IPS-18a (cell line): ENCODE measurements around the gene CLN6.

Source experiments
- H3K27ac ChIP-seq: one replicate; pipeline ENCODE4 v1.5.1; 2013; ENCODE audit warnings: low read length
- H3K27me3 ChIP-seq: one replicate; pipeline ENCODE4 v1.6.1; 2013; ENCODE audit warnings: mild to moderate bottlenecking, low read length; ENCODE audit not compliant: control insufficient read depth, insufficient read depth
- H3K36me3 ChIP-seq: one replicate; pipeline ENCODE4 v1.6.1; 2013; ENCODE audit warnings: low read depth, low read length; ENCODE audit not compliant: control insufficient read depth
- H3K4me1 ChIP-seq: one replicate; pipeline ENCODE4 v1.6.1; 2013; ENCODE audit warnings: low read depth, low read length; ENCODE audit not compliant: control insufficient read depth
- H3K4me3 ChIP-seq: one replicate; pipeline ENCODE4 v1.5.1; 2013; ENCODE audit warnings: low read length
- H3K9ac ChIP-seq: one replicate; pipeline ENCODE4 v1.6.1; 2013; ENCODE audit warnings: mild to moderate bottlenecking, low read length, moderate library complexity
- H3K9me3 ChIP-seq: one replicate; pipeline ENCODE4 v1.6.1; 2013; ENCODE audit warnings: low read depth, low read length; ENCODE audit not compliant: control insufficient read depth

The CLN6 gene

GRCh38 chr15:68192117-68192516 is 37.4 kb downstream of the CLN6 start:
- H3K4me1 ChIP-seq = peaks cover 7% of the 10 kb centered on the region
- H3K4me3 ChIP-seq = no peak overlapping the region
- no peak overlapping the region for H3K9ac ChIP-seq
- H3K36me3 ChIP-seq = peaks cover 29% of the 10 kb centered on the region
- no peaks in the 10 kb centered on the region for H3K27me3 ChIP-seq
- H3K9me3 ChIP-seq = no peaks in the 10 kb centered on the region
- H3K27ac ChIP-seq = no peak overlapping the region

- peak overlapping the region; percentile 1 for H3K9ac ChIP-seq
- no peak overlapping the region for H3K4me3 ChIP-seq
- H3K4me1 ChIP-seq = peaks cover 7% of the 10 kb centered on the region
- H3K9me3 ChIP-seq = no peaks in the 10 kb centered on the region
- no peak overlapping the region for H3K27ac ChIP-seq
- peaks cover 29% of the 10 kb centered on the region for H3K36me3 ChIP-seq
- no peaks in the 10 kb centered on the region for H3K27me3 ChIP-seq
Observed at GRCh38 chr15:68191555-68191954, 38.0 kb downstream of the CLN6 start.

- Histone ChIP-seq H3K4me3 (no peak overlapping the region), H3K27ac (no peak overlapping the region)
Observed at GRCh38 chr15:68190048-68190447, 39.5 kb downstream of the CLN6 start.

GRCh38 chr15:68188647-68189046 is 40.9 kb downstream of the CLN6 start:
- no peak overlapping the region for H3K27ac ChIP-seq
- no peak overlapping the region for H3K9ac ChIP-seq
- peaks cover 43% of the 10 kb centered on the region for H3K36me3 ChIP-seq
- no peaks in the 10 kb centered on the region for H3K9me3 ChIP-seq
- peaks cover 7% of the 10 kb centered on the region for H3K4me1 ChIP-seq
- no peak overlapping the region for H3K4me3 ChIP-seq
- no peaks in the 10 kb centered on the region for H3K27me3 ChIP-seq

More at GRCh38 chr15:68190048-68190447, 39.5 kb downstream of the CLN6 start:
- Histone ChIP-seq H3K4me1 (peaks cover 7% of the 10 kb centered on the region), H3K9ac (no peak overlapping the region), H3K27me3 (no peaks in the 10 kb centered on the region), H3K9me3 (no peaks in the 10 kb centered on the region), H3K36me3 (peaks cover 32% of the 10 kb centered on the region)

DNA sequence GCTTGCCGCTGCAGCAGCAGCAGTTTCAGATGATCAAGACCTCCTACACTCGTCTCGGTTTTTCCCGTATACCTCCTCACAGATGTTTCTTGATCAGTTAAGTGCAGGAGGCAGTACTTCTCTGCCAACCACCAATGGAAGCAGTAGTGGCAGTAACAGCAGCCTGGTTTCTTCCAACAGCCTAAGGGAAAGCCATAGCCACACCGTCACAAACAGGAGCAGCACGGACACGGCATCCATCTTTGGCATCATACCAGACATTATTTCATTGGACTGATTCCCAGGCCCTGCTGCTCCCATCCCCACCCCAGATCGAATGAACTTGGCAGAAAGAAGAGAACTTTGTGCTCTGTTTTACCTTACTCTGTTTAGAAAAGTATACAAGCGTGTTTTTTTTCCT is 42.0 kb downstream of the CLN6 start:
- Histone ChIP-seq H3K27ac (no peak overlapping the region), H3K4me3 (no peak overlapping the region), H3K27me3 (no peaks in the 10 kb centered on the region), H3K9me3 (no peaks in the 10 kb centered on the region), H3K9ac (no peak overlapping the region), H3K4me1 (peaks cover 7% of the 10 kb centered on the region), H3K36me3 (peaks cover 42% of the 10 kb centered on the region)

DNA sequence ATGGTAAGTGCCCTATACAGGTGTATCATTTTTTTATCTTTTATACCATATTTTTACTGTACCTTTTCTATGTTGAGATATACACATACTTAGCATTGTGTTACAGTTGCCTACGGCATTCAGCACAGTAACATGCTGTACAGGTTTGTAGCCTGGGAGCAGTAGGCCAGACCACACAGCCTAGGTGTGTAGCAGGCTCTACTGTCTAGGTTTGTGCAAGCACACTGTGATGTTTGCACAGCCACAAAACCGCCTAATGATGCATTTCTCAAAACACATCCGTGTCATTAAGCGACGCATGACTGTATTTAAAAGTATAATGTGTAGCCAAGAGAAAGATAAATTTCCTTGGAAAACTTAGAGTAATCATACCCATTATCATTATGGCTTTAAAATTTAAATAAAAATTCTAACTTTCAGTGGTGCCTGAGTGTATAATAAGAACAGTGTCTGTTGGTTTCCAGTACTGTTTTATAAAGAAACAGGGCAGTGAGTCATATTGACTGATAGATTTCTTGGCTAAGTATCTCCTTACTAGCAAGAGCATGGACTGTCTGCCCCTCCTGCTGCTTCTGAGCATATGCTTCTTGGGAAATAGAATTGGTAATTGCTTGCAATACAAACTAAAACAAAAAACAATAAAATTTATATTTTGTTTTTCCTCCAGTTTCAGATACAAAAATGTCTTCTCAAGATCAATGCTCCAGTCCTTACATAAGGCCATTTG is 42.7 kb downstream of the CLN6 start:
- Histone ChIP-seq H3K9me3 (no peaks in the 10 kb centered on the region), H3K9ac (no peak overlapping the region), H3K27ac (no peak overlapping the region), H3K4me3 (no peak overlapping the region), H3K4me1 (peaks cover 6% of the 10 kb centered on the region), H3K36me3 (peaks cover 37% of the 10 kb centered on the region), H3K27me3 (no peaks in the 10 kb centered on the region)

GRCh38 chr15:68184616-68185480 is 44.7 kb downstream of the CLN6 start:
- peaks cover 39% of the 10 kb centered on the region for H3K36me3 ChIP-seq
- no peaks in the 10 kb centered on the region for H3K27me3 ChIP-seq
- no peaks in the 10 kb centered on the region for H3K9me3 ChIP-seq
- H3K4me3 ChIP-seq = no peak overlapping the region
- no peak overlapping the region for H3K27ac ChIP-seq
- no peak overlapping the region for H3K9ac ChIP-seq
- no peaks in the 10 kb centered on the region for H3K4me1 ChIP-seq

DNA sequence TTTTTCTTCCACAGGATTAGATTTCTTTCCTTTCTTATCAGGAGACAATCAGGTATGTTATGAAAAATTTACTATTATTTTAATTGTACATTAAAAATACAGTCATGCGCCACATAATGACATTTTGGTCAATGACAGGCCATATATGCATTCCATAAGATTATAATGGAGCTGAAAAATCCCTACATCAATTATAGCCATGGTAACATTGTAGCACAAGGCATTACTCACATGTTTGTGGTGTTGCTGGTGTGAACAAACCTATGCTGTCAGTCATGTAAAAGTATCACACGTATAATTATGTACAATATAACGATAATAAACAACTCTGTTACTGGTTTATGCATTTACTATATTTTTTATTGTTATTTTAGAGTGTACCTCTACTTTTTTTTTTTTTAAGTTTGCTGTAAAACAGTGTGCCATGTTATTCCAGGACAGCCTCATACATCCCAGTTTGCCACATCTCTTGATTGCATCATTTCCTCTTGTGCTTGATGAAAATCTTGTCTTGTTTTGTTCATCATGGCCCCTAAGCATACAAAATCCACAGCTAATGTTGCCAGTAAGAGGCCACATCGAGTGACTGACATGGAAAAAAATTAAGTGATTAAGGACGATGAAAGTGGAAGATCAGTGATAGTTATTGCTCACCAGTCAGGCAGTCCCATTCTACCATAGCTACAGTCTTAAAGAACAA is 45.8 kb downstream of the CLN6 start:
- H3K9me3 ChIP-seq = no peaks in the 10 kb centered on the region
- no peak overlapping the region for H3K27ac ChIP-seq
- H3K9ac ChIP-seq = no peak overlapping the region
- H3K36me3 ChIP-seq = peaks cover 36% of the 10 kb centered on the region
- no peak overlapping the region for H3K4me3 ChIP-seq
- no peaks in the 10 kb centered on the region for H3K4me1 ChIP-seq
- no peaks in the 10 kb centered on the region for H3K27me3 ChIP-seq

GRCh38 chr15:68177742-68178141 is 51.8 kb downstream of the CLN6 start:
- Histone ChIP-seq H3K27me3 (no peaks in the 10 kb centered on the region), H3K27ac (no peak overlapping the region), H3K9ac (no peak overlapping the region), H3K9me3 (no peaks in the 10 kb centered on the region), H3K4me3 (no peak overlapping the region), H3K4me1 (no peaks in the 10 kb centered on the region), H3K36me3 (peaks cover 25% of the 10 kb centered on the region)

DNA sequence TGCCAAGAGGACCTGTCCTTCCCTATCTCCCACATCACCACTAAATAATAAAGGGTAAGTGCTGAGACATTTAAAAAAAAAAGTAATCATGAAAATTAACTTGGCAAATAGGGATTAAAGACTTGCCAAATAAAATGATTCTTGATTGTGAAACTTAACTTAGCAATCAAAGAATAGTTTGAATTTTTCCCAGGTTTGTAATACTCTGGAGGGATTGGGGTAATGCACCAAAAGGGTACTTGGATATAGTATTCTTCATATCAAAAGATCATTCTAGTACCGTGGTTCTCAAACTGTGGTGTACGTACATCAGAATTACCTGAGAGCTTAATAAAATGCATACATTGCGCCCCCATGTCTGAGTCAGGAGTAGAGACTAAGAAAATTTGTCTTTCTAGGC is 52.9 kb downstream of the CLN6 start:
- H3K36me3 ChIP-seq = peaks cover 23% of the 10 kb centered on the region
- no peak overlapping the region for H3K4me3 ChIP-seq
- no peaks in the 10 kb centered on the region for H3K27me3 ChIP-seq
- H3K9me3 ChIP-seq = no peaks in the 10 kb centered on the region
- H3K9ac ChIP-seq = no peak overlapping the region
- no peaks in the 10 kb centered on the region for H3K4me1 ChIP-seq
- no peak overlapping the region for H3K27ac ChIP-seq

DNA sequence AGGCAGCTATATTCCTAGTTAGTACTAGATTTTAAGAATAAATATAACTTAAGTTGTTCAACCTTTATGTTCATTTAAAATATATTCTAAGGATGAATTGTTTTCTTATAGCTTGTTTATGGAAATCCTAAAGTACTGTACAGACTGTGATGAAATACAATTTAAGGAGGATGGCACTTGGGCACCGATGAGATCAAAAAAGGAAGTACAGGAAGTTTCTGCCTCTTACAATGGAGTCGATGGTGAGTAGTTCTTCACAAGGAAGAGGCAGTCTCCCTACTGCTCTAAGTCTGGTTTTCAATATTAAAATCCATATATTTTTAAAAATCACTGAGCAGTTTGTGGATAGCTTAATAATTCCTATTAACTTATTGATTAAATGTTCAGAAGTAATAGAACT is 54.0 kb downstream of the CLN6 start:
- H3K9ac ChIP-seq = no peak overlapping the region
- no peaks in the 10 kb centered on the region for H3K27me3 ChIP-seq
- no peak overlapping the region for H3K27ac ChIP-seq
- no peak overlapping the region for H3K4me3 ChIP-seq
- no peaks in the 10 kb centered on the region for H3K9me3 ChIP-seq
- H3K36me3 ChIP-seq = peaks cover 17% of the 10 kb centered on the region
- H3K4me1 ChIP-seq = no peaks in the 10 kb centered on the region
